D721Med (cell line): Measurements from ENCODE around the gene MARVELD1.
"Not testable (repeated sequence)": the region's sequence is repeated elsewhere in the genome, so short reads cannot be mapped to it uniquely, and the experiment has no call there.

ENCODE experiments used
- DNase-seq: peaks from one replicate; pipeline ENCODE4 v3.0.0; 2011; ENCODE audit warnings: low spot score; ENCODE audit not compliant: insufficient read length
- FAIRE-seq: peaks from 2 replicates; lab custom pipeline; 2011; peaks lifted over from hg19 to GRCh38; lab: Jason Lieb, UNC
- TF ChIP-seq, protein P1 (sequence below): IDR thresholded peaks from 2 replicates; pipeline ENCODE4 v1.5.1; 2012; ENCODE audit warnings: mild to moderate bottlenecking, control low read depth; ENCODE audit not compliant: insufficient read depth; ENCODE audit errors: missing control alignments

MARVELD1 gene

GRCh38 chr10:97686301-97686961 lies 27.1 kb upstream of the MARVELD1 start:
- no peak for FAIRE-seq
- TF ChIP-seq, protein P1, sequence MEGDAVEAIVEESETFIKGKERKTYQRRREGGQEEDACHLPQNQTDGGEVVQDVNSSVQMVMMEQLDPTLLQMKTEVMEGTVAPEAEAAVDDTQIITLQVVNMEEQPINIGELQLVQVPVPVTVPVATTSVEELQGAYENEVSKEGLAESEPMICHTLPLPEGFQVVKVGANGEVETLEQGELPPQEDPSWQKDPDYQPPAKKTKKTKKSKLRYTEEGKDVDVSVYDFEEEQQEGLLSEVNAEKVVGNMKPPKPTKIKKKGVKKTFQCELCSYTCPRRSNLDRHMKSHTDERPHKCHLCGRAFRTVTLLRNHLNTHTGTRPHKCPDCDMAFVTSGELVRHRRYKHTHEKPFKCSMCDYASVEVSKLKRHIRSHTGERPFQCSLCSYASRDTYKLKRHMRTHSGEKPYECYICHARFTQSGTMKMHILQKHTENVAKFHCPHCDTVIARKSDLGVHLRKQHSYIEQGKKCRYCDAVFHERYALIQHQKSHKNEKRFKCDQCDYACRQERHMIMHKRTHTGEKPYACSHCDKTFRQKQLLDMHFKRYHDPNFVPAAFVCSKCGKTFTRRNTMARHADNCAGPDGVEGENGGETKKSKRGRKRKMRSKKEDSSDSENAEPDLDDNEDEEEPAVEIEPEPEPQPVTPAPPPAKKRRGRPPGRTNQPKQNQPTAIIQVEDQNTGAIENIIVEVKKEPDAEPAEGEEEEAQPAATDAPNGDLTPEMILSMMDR, result no peak
- no peak for DNase-seq

DNA sequence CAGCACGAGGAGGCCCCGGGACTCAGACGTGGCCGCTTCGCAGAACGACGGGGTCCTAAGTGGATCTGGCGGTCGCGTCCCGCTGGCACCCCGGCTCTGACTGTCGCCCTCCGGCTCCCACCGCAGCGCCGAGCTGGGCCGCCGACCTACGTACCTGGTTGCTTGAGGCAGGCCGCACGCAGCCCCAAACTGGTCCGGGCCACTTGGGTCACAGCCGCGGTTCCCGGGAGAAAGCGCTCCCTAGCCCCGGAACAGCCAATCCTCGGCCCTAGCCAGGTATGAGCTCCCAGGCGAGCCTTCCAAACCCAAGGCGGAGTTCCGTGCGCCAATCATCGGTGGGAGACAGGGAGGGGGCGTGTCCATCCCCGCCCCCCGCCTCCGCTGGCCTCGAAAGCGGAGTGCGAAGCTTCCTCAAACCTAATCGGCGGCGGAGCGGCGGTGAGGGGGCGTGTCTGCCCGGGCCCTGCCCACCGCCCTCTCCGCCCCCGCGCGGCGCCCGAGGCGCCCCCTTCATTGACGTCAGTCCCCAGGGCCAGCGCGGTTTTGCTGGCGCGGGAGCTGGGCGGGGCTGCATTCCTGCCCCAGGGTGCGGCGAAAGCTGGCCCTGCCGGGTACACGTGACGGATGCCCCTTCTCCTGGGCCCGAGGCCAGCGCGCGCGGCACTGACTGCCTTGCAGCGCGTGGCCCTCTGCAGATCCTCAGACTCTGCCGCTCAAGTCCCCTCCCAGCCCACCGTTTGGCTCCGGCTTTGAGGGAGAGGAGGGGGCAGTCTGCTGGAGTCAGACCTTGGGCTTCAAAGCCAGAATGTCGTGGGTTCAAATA lies 26.4 kb upstream of the MARVELD1 start, which contains the start of gene AVPI1:
TSS of gene AVPI1 (minus strand) at position 280 of the 823 bp plus-strand sequence. CDS start 7,336 bp downstream, outside the sequence.
- TF ChIP-seq, protein P1, result no peak
- DNase-seq, result peak; percentile 92
- FAIRE-seq, result no peak

DNA sequence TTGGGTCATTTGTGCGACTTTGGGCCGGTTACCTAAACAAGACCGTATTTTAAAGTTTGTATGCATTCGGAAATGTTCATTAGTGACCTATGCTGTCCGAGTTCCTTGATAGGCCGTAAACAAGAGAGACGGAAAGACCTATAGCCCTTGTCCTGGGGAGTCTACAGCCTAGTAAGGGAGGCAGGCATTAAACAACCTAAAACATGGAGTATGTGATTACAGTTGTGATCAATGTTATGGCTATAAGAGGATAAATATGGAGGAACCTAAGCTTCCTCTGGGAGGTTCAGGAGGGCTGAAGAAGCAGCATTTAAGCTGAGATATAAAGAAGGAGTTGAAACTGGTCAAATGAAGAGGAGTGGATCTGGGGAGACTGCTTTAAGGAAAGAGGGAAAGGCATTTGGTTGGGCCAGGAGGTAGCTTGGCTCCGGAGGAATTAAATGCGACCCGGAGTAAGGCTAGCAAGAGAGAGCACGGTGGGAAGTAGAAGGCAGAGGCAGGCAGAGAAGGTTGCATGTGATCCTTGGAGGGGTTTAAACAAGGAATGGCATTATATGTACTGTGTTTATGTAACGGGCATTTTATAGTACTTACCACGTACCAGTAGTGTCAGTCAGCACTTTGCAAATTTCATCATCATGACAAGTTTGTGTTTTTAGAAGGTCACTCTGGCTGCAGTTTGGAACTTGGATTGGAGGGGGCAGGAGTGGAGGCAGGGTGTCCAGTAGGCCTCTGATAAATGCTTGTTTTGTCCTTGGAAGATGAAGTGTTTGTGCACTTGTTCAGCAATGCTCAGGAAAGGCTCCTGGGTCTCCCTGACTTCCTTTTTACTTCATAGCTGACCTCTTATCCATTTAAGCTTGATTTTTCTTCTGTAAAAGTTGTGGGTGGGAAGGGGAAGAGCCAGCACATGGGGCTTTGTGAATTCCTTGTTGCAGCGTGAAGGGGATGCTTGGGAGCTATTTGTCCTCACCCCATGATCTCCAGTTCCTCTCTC lies 25.4 kb upstream of the MARVELD1 start:
- FAIRE-seq (no peak), DNase-seq (no peak)
- TF ChIP-seq, protein P1, result no peak

DNA sequence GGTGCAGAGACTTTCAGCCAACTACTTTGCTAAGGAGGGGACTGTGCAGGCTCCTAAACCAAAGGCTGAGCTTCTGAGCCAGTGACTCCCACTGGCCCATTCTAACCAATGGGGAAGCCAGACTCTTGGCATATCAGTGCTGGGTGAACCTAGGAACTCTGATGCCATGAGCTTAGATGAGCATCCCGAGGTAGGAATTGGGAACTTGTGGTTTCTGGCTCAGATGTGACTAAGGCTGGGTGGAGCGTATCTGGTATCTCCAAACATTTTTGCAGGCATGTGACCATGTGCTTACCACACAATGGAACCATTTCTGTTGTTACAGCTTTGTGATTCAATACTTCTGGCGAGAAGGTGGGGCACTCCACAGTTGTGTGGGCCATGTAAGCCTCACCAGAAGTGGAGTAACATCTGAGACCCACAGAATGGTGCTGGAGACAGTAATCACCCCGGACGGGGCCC lies 23.9 kb upstream of the MARVELD1 start:
- DNase-seq, result no peak

GRCh38 chr10:97690133-97690532 lies 23.4 kb upstream of the MARVELD1 start:
- DNase-seq (no peak), FAIRE-seq (no peak)
- TF ChIP-seq, protein P1, result no peak

More for the DNA sequence above, 23.9 kb upstream of the MARVELD1 start:
- FAIRE-seq, result no peak
- TF ChIP-seq, protein P1, result no peak

- DNase-seq, FAIRE-seq: not testable (repeated sequence)
These were observed 15.4 kb upstream of the MARVELD1 start for GRCh38 chr10:97698072-97698655.
